SK-N-SH treated with all-trans-retinoic acid at 6 μM for 48 hours (cell line): ENCODE results near the gene TSPAN1.

Source experiments
- ARNTL ChIP-seq: fragments of 450-650 bp; formaldehyde crosslinking; IDR thresholded peaks from 2 replicates; pipeline ENCODE4 v1.5.0; 2020; ENCODE audit warnings: low read depth, mild to moderate bottlenecking, moderate library complexity, borderline replicate concordance
- CREB5 ChIP-seq: fragments of 250-450 bp; sonication (Bioruptor Pico); IDR thresholded peaks from 2 replicates; pipeline ENCODE4 v1.5.1; 2020; ENCODE audit warnings: low read depth, mild to moderate bottlenecking, moderate library complexity
- ESRRG ChIP-seq: fragments of 250-450 bp; sonication (Bioruptor Pico); IDR thresholded peaks from 2 replicates; pipeline ENCODE4 v1.6.1; 2021; ENCODE audit warnings: mild to moderate bottlenecking
- ISL1 ChIP-seq: fragments of 250-450 bp; sonication (Bioruptor Pico); IDR thresholded peaks from 2 replicates; pipeline ENCODE4 v2.1.2; 2022; ENCODE audit warnings: mild to moderate bottlenecking, moderate library complexity
- RARB ChIP-seq: fragments of 250-450 bp; sonication (Bioruptor Pico); IDR thresholded peaks from 2 replicates; pipeline ENCODE4 v1.8.0; 2021; ENCODE audit warnings: mild to moderate bottlenecking, moderate library complexity
- SNAI2 ChIP-seq: fragments of 250-450 bp; sonication (Bioruptor Pico); IDR thresholded peaks from 2 replicates; pipeline ENCODE4 v1.5.0; 2020; ENCODE audit warnings: mild to moderate bottlenecking, moderate library complexity
- TCF4 ChIP-seq: fragments of 250-450 bp; sonication (Bioruptor Pico); IDR thresholded peaks from 2 replicates; pipeline ENCODE4 v1.8.0; 2021; ENCODE audit warnings: mild to moderate bottlenecking, moderate library complexity, borderline replicate concordance
- ZFP3 ChIP-seq: fragments of 250-450 bp; sonication (Bioruptor Pico); IDR thresholded peaks from 2 replicates; pipeline ENCODE4 v1.5.0; 2020; ENCODE audit warnings: mild to moderate bottlenecking, moderate library complexity
- ZFP30 ChIP-seq: fragments of 450-650 bp; formaldehyde crosslinking; IDR thresholded peaks from 2 replicates; pipeline ENCODE4 v1.5.0; 2022; ENCODE audit warnings: mild to moderate bottlenecking, moderate library complexity
- ZNF8 ChIP-seq: fragments of 450-650 bp; formaldehyde crosslinking; IDR thresholded peaks from 2 replicates; pipeline ENCODE4 v1.5.0; 2020; ENCODE audit warnings: mild to moderate bottlenecking, moderate library complexity
- TF ChIP-seq, protein P1 (sequence below): fragments of 250-450 bp; sonication (Bioruptor Pico); IDR thresholded peaks from 2 replicates; pipeline ENCODE4 v1.8.0; 2020; ENCODE audit warnings: mild to moderate bottlenecking, moderate library complexity, borderline replicate concordance

- TF ChIP-seq RARB (CRISPR knock-in tag) = no peak
- TF ChIP-seq ARNTL (CRISPR knock-in tag) = no peak
- no peak for TF ChIP-seq ZFP3 (CRISPR knock-in tag)
- no peak for TF ChIP-seq ISL1 (CRISPR knock-in tag)
- TF ChIP-seq TCF4 (CRISPR knock-in tag) = no peak
- TF ChIP-seq ESRRG (CRISPR knock-in tag) = no peak
- no peak for TF ChIP-seq SNAI2
- TF ChIP-seq, protein P1, sequence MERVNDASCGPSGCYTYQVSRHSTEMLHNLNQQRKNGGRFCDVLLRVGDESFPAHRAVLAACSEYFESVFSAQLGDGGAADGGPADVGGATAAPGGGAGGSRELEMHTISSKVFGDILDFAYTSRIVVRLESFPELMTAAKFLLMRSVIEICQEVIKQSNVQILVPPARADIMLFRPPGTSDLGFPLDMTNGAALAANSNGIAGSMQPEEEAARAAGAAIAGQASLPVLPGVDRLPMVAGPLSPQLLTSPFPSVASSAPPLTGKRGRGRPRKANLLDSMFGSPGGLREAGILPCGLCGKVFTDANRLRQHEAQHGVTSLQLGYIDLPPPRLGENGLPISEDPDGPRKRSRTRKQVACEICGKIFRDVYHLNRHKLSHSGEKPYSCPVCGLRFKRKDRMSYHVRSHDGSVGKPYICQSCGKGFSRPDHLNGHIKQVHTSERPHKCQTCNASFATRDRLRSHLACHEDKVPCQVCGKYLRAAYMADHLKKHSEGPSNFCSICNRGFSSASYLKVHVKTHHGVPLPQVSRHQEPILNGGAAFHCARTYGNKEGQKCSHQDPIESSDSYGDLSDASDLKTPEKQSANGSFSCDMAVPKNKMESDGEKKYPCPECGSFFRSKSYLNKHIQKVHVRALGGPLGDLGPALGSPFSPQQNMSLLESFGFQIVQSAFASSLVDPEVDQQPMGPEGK (CRISPR knock-in tag) = no peak
- TF ChIP-seq ZNF8 (CRISPR knock-in tag) = no peak
- no peak for TF ChIP-seq ZFP30 (CRISPR knock-in tag)
- no peak for TF ChIP-seq CREB5 (CRISPR knock-in tag)
Observed at GRCh38 chr1:46169811-46170454, 5.0 kb upstream of the TSPAN1 start.
